CD14-positive monocyte (primary cell): ENCODE measurements around the gene RPS5. TPM values are rescaled to one million over a fixed set of nuclear protein-coding genes. Genes with fewer than 3 reads are reported as not detected.
A peak's percentile ranks its signal among the peaks of the same experiment; 100 is the strongest.
"Not testable (repeated sequence)": the region's sequence is repeated elsewhere in the genome, so short reads cannot be mapped to it uniquely, and the experiment has no call there.

Experiments
- DNase-seq, 3 donors: peaks; one replicate each; pipeline ENCODE4 v3.0.0-alpha.2; 2011 to 2022
- H2AFZ ChIP-seq: 2 replicates; pipeline ENCODE4 v1.6.0; 2012; ENCODE audit warnings: mild to moderate bottlenecking, low read depth, low read length, inconsistent platforms; ENCODE audit not compliant: insufficient read depth, poor library complexity, severe bottlenecking
- H3K27ac ChIP-seq, 2 donors: 1 replicate in 1 of 2; 2 replicates in 1 of 2; pipeline ENCODE4 v1.5.1; 2012 to 2013; ENCODE audit warnings: low read length in 2 of 2, control low read depth in 1 of 2, inconsistent platforms in 1 of 2, low read depth in 1 of 2, mild to moderate bottlenecking in 1 of 2
- H3K27me3 ChIP-seq, 2 donors: one replicate each; pipeline versions ENCODE4 v1.6.0 to v1.6.1; 2011 to 2013; ENCODE audit warnings: low read length in 2 of 2; ENCODE audit not compliant: control insufficient read depth in 2 of 2, insufficient read depth in 2 of 2
- H3K36me3 ChIP-seq, 2 donors: replicated peaks in 1 of 2; 1 replicate in 1 of 2; 2 replicates in 1 of 2; pipeline versions ENCODE4 v1.5.1 to v1.6.1; 2012 to 2013; ENCODE audit warnings: low read length in 2 of 2, control low read depth in 1 of 2, inconsistent platforms in 1 of 2, mild to moderate bottlenecking in 1 of 2; ENCODE audit not compliant: insufficient read depth in 2 of 2, control insufficient read depth in 1 of 2
- H3K4me1 ChIP-seq, 2 donors: 1 replicate in 1 of 2; 2 replicates in 1 of 2; pipeline versions ENCODE4 v1.5.1 to v1.6.1; 2012 to 2013; ENCODE audit warnings: low read length in 2 of 2, control low read depth in 1 of 2, inconsistent platforms in 1 of 2, mild to moderate bottlenecking in 1 of 2, moderate library complexity in 1 of 2; ENCODE audit not compliant: insufficient read depth in 2 of 2, control insufficient read depth in 1 of 2
- H3K4me2 ChIP-seq: replicated peaks from 2 replicates; pipeline ENCODE3; 2012; ENCODE audit warnings: low read length, moderate library complexity, mild to moderate bottlenecking; ENCODE audit not compliant: poor library complexity, severe bottlenecking; ENCODE audit errors: extremely low read depth
- H3K4me3 ChIP-seq, 3 experiments: fragments of 200-600 bp in 1 of 3; sonication (generic) in 1 of 3; replicated peaks in 1 of 3; 1 replicate in 2 of 3; 2 replicates in 1 of 3; pipeline ENCODE4 v1.5.1; 2011 to 2013; ENCODE audit warnings: low read length in 3 of 3, mild to moderate bottlenecking in 3 of 3, control low read depth in 2 of 3, low read depth in 2 of 3, inconsistent platforms in 1 of 3, moderate library complexity in 1 of 3
- H3K79me2 ChIP-seq: 2 replicates; pipeline ENCODE4 v1.6.0; 2012; ENCODE audit warnings: mild to moderate bottlenecking, control low read depth, inconsistent platforms, low read length, moderate library complexity; ENCODE audit not compliant: insufficient read depth
- H3K9ac ChIP-seq: 2 replicates; pipeline ENCODE4 v1.6.0; 2017; ENCODE audit warnings: low read length, mild to moderate bottlenecking; ENCODE audit not compliant: insufficient read depth, poor library complexity, severe bottlenecking
- H3K9me3 ChIP-seq, 2 donors: replicated peaks in 1 of 2; 1 replicate in 1 of 2; 2 replicates in 1 of 2; pipeline versions ENCODE4 v1.5.1 to v1.6.1; 2012 to 2013; ENCODE audit warnings: low read length in 2 of 2, control low read depth in 1 of 2; ENCODE audit not compliant: control insufficient read depth in 1 of 2, insufficient read depth in 1 of 2
- H4K20me1 ChIP-seq: 2 replicates; pipeline ENCODE4 v1.6.0; 2012; ENCODE audit warnings: mild to moderate bottlenecking, low read length, control low read depth, moderate library complexity; ENCODE audit not compliant: insufficient read depth
- H3K27ac Mint-ChIP-seq, 7 donors: one replicate each; pipeline ENCODE4 v1.8.0; 2020; ENCODE audit warnings: mild to moderate bottlenecking in 7 of 7, mixed read lengths in 7 of 7, moderate library complexity in 6 of 7, inconsistent platforms in 2 of 7
- H3K27me3 Mint-ChIP-seq, 3 donors: one replicate each; pipeline ENCODE4 v1.8.0; 2021 to 2022; ENCODE audit warnings: low read depth in 3 of 3, mild to moderate bottlenecking in 3 of 3, mixed read lengths in 3 of 3, moderate library complexity in 3 of 3, inconsistent platforms in 1 of 3
- H3K36me3 Mint-ChIP-seq, 2 donors: one replicate each; pipeline ENCODE4 v1.8.0; 2020; ENCODE audit warnings: mixed read lengths in 2 of 2, inconsistent platforms in 1 of 2, mild to moderate bottlenecking in 1 of 2
- H3K4me1 Mint-ChIP-seq: one replicate; pipeline ENCODE4 v1.8.0; 2020; ENCODE audit warnings: mild to moderate bottlenecking, mixed read lengths
- H3K4me3 Mint-ChIP-seq, 2 donors: one replicate each; pipeline ENCODE4 v1.8.0; 2020; ENCODE audit warnings: mild to moderate bottlenecking in 2 of 2, mixed read lengths in 2 of 2, moderate library complexity in 1 of 2
- H3K9me3 Mint-ChIP-seq, 7 donors: one replicate each; pipeline ENCODE4 v1.8.0; 2020 to 2022; ENCODE audit warnings: mixed read lengths in 7 of 7, mild to moderate bottlenecking in 6 of 7, moderate library complexity in 6 of 7, inconsistent platforms in 2 of 7
- CTCF ChIP-seq: fragments of 200-600 bp; IDR thresholded peaks from one replicate; pipeline ENCODE4 v1.8.0; 2022; ENCODE audit warnings: antibody characterized with exemption, mild to moderate bottlenecking
- WGBS: methylation state at CpG from one replicate; pipeline ENCODE4 v1.1.5; 2013; ENCODE audit warnings: missing lambda C conversion rate; ENCODE audit not compliant: insufficient coverage; 5-methylcytosine and 5-hydroxymethylcytosine counted together
- intact Hi-C, 2 donors: fragments of 100-400 bp; cut with micrococcal nuclease; formaldehyde crosslinking; loops; one replicate each; pipeline versions ENCODE4 v1.15.0 to v1.15.1; 2023
- polyA plus RNA-seq, 3 donors: library from polyadenylated mRNA; depleted of rRNA in 1 of 3; unstranded in 2 of 3; stranded (reverse) in 1 of 3; fragments of 300-500 nt in 2 of 3; fragments of >200 nt in 1 of 3; fragmentation: Illumina TruSeq in 2 of 3; gene quantifications; 1 replicate in 2 of 3; 2 replicates in 1 of 3; pipeline ENCODE4 v1.2.3, GENCODE V29; 2012 to 2021

The RPS5 gene
- polyA plus RNA-seq, 3 donors: 485 to 1,381 (median 580) TPM

GRCh38 chr19:58400916-58401839 is 14.1 kb downstream of the RPS5 start:
- H3K4me2 ChIP-seq: peak overlapping the region; percentile 69
- 4% methylated on average over 61 of the region's 80 CpGs for WGBS
- H3K79me2 ChIP-seq: no peaks in the 10 kb centered on the region
- H4K20me1 ChIP-seq: no peaks in the 10 kb centered on the region
- no peak for TF ChIP-seq CTCF
- H2AFZ ChIP-seq: peak overlapping the region; percentile 82
- H3K4me3 ChIP-seq: peak overlapping the region; percentile 35 to 72 (median 53)
- Mint-ChIP-seq H3K4me3 (peak overlapping the region; percentile 81 to 88), H3K27ac (peak overlapping the region; percentile 68 to 91 (median 78)), H3K4me1 (peaks cover 10% of the 10 kb centered on the region), H3K27me3 (peaks cover 18 to 25% (median 24%) of the 10 kb centered on the region in 3 donors), H3K36me3 (no peaks in the 10 kb centered on the region), H3K9me3 (peaks cover 0 to 7% (median 2%) of the 10 kb centered on the region in 7 donors)
- no peaks in the 10 kb centered on the region for H3K9me3 ChIP-seq
- H3K27me3 ChIP-seq: peaks cover 0 to 18% of the 10 kb centered on the region in 2 donors
- peaks cover 14% of the 10 kb centered on the region in 2 donors for H3K4me1 ChIP-seq
- peak; percentile 99 to 100 (median 100) for DNase-seq
- peak overlapping the region; percentile 3 to 55 for H3K27ac ChIP-seq
- H3K9ac ChIP-seq: peak overlapping the region; percentile 40
- intact Hi-C loops: loop anchor here in 1 of 2 donors (2.0 kb wide), 1 partner anchor 40 kb away; the partner anchor contains the start of gene ZNF132
- no peaks in the 10 kb centered on the region for H3K36me3 ChIP-seq

- Mint-ChIP-seq H3K4me1 (peaks cover 13% of the 10 kb centered on the region), H3K27ac (peak overlapping the region in 3 of 7 donors; percentile 68 to 90 (median 75)), H3K9me3 (peaks cover 0 to 7% (median 2%) of the 10 kb centered on the region in 7 donors), H3K36me3 (no peaks in the 10 kb centered on the region), H3K27me3 (peaks cover 17 to 24% (median 19%) of the 10 kb centered on the region in 3 donors), H3K4me3 (peak overlapping the region; percentile 81 to 88)
- Histone ChIP-seq H3K9ac (peak overlapping the region; percentile 40), H3K27me3 (peaks cover 0 to 17% of the 10 kb centered on the region in 2 donors), H3K4me3 (peak overlapping the region; percentile 35 to 72 (median 53)), H3K27ac (peak overlapping the region in 1 of 2 donors; percentile 55), H3K9me3 (no peaks in the 10 kb centered on the region), H4K20me1 (no peaks in the 10 kb centered on the region), H3K4me1 (peaks cover 14% of the 10 kb centered on the region in 2 donors), H3K4me2 (peak overlapping the region; percentile 69), H3K36me3 (no peaks in the 10 kb centered on the region), H2AFZ (peak overlapping the region; percentile 82), H3K79me2 (no peaks in the 10 kb centered on the region)
- WGBS: 47% methylated on average over 8 of the region's 23 CpGs
- DNase-seq: no peak
- no peak for TF ChIP-seq CTCF
- intact Hi-C loops: loop anchor here in 1 of 2 donors (2.0 kb wide), 1 partner anchor 39 kb away; the partner anchor contains the start of gene ZNF132
Measured at GRCh38 chr19:58401840-58402421, 14.9 kb downstream of the RPS5 start.

GRCh38 chr19:58403920-58404478 is 16.9 kb downstream of the RPS5 start:
- H3K4me2 ChIP-seq, H3K9ac ChIP-seq, H3K36me3 ChIP-seq, H3K9me3 Mint-ChIP-seq, H3K4me3 Mint-ChIP-seq, H3K9me3 ChIP-seq, H3K79me2 ChIP-seq, H3K27me3 Mint-ChIP-seq, DNase-seq, H2AFZ ChIP-seq, H3K27ac ChIP-seq, H4K20me1 ChIP-seq, H3K36me3 Mint-ChIP-seq, H3K4me3 ChIP-seq, intact Hi-C loops, H3K27me3 ChIP-seq: not testable (repeated sequence)
- Mint-ChIP-seq H3K27ac (peak overlapping the region in 1 of 7 donors; percentile 72), H3K4me1 (peaks cover 26% of the 10 kb centered on the region)
- peaks cover 26 to 29% of the 10 kb centered on the region in 2 donors for H3K4me1 ChIP-seq
- 80% methylated on average over 1 of the region's 5 CpGs for WGBS
